HCT116 (cell line): ENCODE results near the gene ENPP5.

ENCODE experiments used
- CEBPB ChIP-seq: IDR thresholded peaks from 2 replicates; pipeline ENCODE4 v1.6.1; 2012; ENCODE audit warnings: low read depth
- EZH2phosphoT487 ChIP-seq: fragments of 200-600 bp; IDR thresholded peaks from 2 replicates; pipeline ENCODE4 v1.6.1; 2018; ENCODE audit warnings: antibody characterized with exemption, borderline replicate concordance
- POLR2A ChIP-seq: IDR thresholded peaks from 2 replicates; pipeline ENCODE4 v1.7.0; 2011; ENCODE audit warnings: borderline replicate concordance; ENCODE audit not compliant: insufficient read depth, insufficient read length; ENCODE audit errors: extremely low read depth
- POLR2AphosphoS5 ChIP-seq: IDR thresholded peaks from 2 replicates; pipeline ENCODE4 v1.6.1; 2011; ENCODE audit warnings: mild to moderate bottlenecking, low read depth, low read length, moderate library complexity
- SP1 ChIP-seq: IDR thresholded peaks from 2 replicates; pipeline ENCODE4 v1.6.1; 2012; ENCODE audit warnings: low read depth
- SRF ChIP-seq: IDR thresholded peaks from 2 replicates; pipeline ENCODE4 v1.6.1; 2012; ENCODE audit warnings: low read depth
- TCF7L2 ChIP-seq: IDR thresholded peaks from 2 replicates; pipeline ENCODE4 v1.7.0; 2011; ENCODE audit warnings: borderline replicate concordance, inconsistent platforms; ENCODE audit not compliant: insufficient read depth, insufficient read length; ENCODE audit errors: extremely low read depth
- TF ChIP-seq, protein P1 (sequence below), 3 experiments: fragments of 200-600 bp in 1 of 3; sonication (generic) in 1 of 3; IDR thresholded peaks in 2 of 3; conservative IDR thresholded peaks in 1 of 3; 2 replicates each; pipeline ENCODE4 v1.5.1; 2012 to 2017; ENCODE audit warnings: low read depth in 2 of 3, low read length in 2 of 3, antibody characterized with exemption in 1 of 3, borderline replicate concordance in 1 of 3, control low read depth in 1 of 3, mild to moderate bottlenecking in 1 of 3, mixed read lengths in 1 of 3, mixed run types in 1 of 3, moderate library complexity in 1 of 3; ENCODE audit not compliant: insufficient read depth in 1 of 3
- TF ChIP-seq, protein P2 (sequence below): IDR thresholded peaks from 2 replicates; pipeline ENCODE4 v1.6.1; 2012

DNA sequence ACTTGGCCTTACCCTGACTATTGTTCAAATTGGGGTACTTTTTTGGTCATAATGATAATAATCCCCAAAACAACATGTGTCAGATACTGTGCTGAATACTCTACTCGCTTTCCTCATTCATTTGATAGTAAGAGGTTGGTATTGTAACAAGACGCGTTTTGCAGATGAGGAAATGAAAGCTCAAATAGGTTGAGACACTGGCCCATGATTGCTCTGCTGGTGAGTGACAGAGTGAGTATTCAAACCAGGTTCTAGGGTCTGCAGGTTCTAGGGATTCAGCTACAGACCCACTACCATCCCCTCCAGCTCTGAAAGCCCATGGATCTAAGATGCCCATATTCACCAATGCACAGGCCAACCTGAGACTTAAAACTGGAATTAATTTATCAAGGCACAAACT lies 42.3 kb downstream of the ENPP5 start:
- TF ChIP-seq EZH2phosphoT487 (no peak), POLR2AphosphoS5 (no peak), POLR2A (no peak), CEBPB (no peak), SP1 (no peak), TCF7L2 (no peak), SRF (no peak)
- TF ChIP-seq, protein P1, sequence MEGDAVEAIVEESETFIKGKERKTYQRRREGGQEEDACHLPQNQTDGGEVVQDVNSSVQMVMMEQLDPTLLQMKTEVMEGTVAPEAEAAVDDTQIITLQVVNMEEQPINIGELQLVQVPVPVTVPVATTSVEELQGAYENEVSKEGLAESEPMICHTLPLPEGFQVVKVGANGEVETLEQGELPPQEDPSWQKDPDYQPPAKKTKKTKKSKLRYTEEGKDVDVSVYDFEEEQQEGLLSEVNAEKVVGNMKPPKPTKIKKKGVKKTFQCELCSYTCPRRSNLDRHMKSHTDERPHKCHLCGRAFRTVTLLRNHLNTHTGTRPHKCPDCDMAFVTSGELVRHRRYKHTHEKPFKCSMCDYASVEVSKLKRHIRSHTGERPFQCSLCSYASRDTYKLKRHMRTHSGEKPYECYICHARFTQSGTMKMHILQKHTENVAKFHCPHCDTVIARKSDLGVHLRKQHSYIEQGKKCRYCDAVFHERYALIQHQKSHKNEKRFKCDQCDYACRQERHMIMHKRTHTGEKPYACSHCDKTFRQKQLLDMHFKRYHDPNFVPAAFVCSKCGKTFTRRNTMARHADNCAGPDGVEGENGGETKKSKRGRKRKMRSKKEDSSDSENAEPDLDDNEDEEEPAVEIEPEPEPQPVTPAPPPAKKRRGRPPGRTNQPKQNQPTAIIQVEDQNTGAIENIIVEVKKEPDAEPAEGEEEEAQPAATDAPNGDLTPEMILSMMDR (IDR thresholded peaks at IDR 0.05 in 2 of 3, conservative IDR thresholded peaks at IDR 0.05 in 1 of 3; ENCODE audit: borderline replicate concordance in 1 of 3, insufficient read depth in 1 of 3, low read depth in 2 of 3, low read length in 2 of 3), result no peak
- TF ChIP-seq, protein P2, sequence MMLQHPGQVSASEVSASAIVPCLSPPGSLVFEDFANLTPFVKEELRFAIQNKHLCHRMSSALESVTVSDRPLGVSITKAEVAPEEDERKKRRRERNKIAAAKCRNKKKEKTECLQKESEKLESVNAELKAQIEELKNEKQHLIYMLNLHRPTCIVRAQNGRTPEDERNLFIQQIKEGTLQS, result no peak
